Loucy (cell line): ENCODE data around the gene RAB6A.

Experiments used
- H2AFZ ChIP-seq: fragments of 200-600 bp; sonication (generic); 2 replicates; pipeline ENCODE4 v1.6.0; 2016; ENCODE audit warnings: antibody characterized with exemption, mild to moderate bottlenecking, low read length, moderate library complexity
- H3F3A ChIP-seq: fragments of 200-600 bp; 2 replicates; pipeline ENCODE4 v1.6.0; 2016; ENCODE audit warnings: antibody characterized with exemption, low read depth, mild to moderate bottlenecking
- H3K27me3 ChIP-seq: fragments of 200-600 bp; sonication (generic); 2 replicates; pipeline ENCODE4 v1.6.1; 2014; ENCODE audit warnings: low read length, mild to moderate bottlenecking; ENCODE audit not compliant: insufficient read depth, poor library complexity, severe bottlenecking
- H3K36me3 ChIP-seq: fragments of 200-600 bp; sonication (generic); 2 replicates; pipeline ENCODE4 v1.6.1; 2016; ENCODE audit warnings: low read length; ENCODE audit not compliant: insufficient read depth
- H3K4me1 ChIP-seq: fragments of 200-600 bp; sonication (generic); 2 replicates; pipeline ENCODE4 v1.5.1; 2014; ENCODE audit warnings: low read length, mild to moderate bottlenecking; ENCODE audit not compliant: insufficient read depth, poor library complexity, severe bottlenecking
- H3K4me2 ChIP-seq: fragments of 200-600 bp; sonication (generic); 2 replicates; pipeline ENCODE4 v1.6.0; 2014; ENCODE audit warnings: antibody characterized with exemption, low read length, low read depth, mild to moderate bottlenecking; ENCODE audit not compliant: poor library complexity, severe bottlenecking
- H3K4me3 ChIP-seq: fragments of 200-600 bp; sonication (generic); 2 replicates; pipeline ENCODE4 v1.5.1; 2014; ENCODE audit warnings: low read length, mild to moderate bottlenecking, mixed read lengths; ENCODE audit not compliant: poor library complexity, severe bottlenecking
- H3K79me2 ChIP-seq: fragments of 200-600 bp; sonication (generic); 2 replicates; pipeline ENCODE4 v1.6.1; 2014; ENCODE audit warnings: low read length; ENCODE audit not compliant: insufficient read depth
- H3K9ac ChIP-seq: fragments of 200-600 bp; sonication (generic); 2 replicates; pipeline ENCODE4 v1.6.0; 2014; ENCODE audit warnings: mild to moderate bottlenecking, low read depth, low read length, moderate library complexity; ENCODE audit not compliant: poor library complexity, severe bottlenecking
- H3K9me2 ChIP-seq: fragments of 200-600 bp; sonication (generic); replicated peaks from 2 replicates; pipeline ENCODE4 v1.6.1; 2016; ENCODE audit warnings: low read depth, low read length, mixed read lengths
- H3K9me3 ChIP-seq: fragments of 200-600 bp; sonication (generic); 2 replicates; pipeline ENCODE4 v1.6.1; 2014; ENCODE audit warnings: mild to moderate bottlenecking, antibody characterized with exemption, low read length, low read depth; ENCODE audit not compliant: insufficient read depth
- H4K20me1 ChIP-seq: fragments of 200-600 bp; sonication (generic); 2 replicates; pipeline ENCODE4 v1.6.0; 2014; ENCODE audit warnings: antibody characterized with exemption, low read length, mild to moderate bottlenecking; ENCODE audit not compliant: insufficient read depth, poor library complexity, severe bottlenecking
- EZH2phosphoT487 ChIP-seq: fragments of 200-600 bp; IDR thresholded peaks from 2 replicates; pipeline ENCODE4 v1.6.1; 2018; ENCODE audit warnings: antibody characterized with exemption, mild to moderate bottlenecking, moderate library complexity, borderline replicate concordance
- TF ChIP-seq, protein P1 (sequence below): fragments of 200-600 bp; sonication (generic); conservative IDR thresholded peaks from 2 replicates; pipeline ENCODE4 v1.5.1; 2014; ENCODE audit warnings: mild to moderate bottlenecking, antibody characterized with exemption, low read length

The RAB6A gene

DNA sequence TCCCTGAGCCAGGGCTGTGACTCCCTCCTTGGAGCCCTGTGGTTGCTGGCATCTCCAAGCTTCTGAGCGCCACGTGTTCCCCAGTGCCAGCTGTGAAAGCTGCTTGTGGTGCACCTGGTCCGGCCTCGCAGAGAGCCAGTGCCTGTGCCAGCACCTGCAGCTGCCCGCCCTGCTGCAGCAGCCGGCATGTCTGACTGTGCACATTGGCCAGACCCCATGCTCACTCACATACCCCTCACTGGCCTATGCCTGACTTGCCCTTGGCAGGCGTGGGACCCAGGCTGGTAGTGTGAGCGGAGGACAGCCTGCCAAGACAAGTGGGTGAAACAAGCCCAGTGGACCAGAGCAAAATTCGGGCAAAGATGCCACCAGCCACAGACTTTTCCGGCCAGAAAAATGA is 36.6 kb upstream of the RAB6A start:
- no peaks in the 10 kb centered on the region for H3K9me2 ChIP-seq
- TF ChIP-seq EZH2phosphoT487, result no peak
- TF ChIP-seq, protein P1, sequence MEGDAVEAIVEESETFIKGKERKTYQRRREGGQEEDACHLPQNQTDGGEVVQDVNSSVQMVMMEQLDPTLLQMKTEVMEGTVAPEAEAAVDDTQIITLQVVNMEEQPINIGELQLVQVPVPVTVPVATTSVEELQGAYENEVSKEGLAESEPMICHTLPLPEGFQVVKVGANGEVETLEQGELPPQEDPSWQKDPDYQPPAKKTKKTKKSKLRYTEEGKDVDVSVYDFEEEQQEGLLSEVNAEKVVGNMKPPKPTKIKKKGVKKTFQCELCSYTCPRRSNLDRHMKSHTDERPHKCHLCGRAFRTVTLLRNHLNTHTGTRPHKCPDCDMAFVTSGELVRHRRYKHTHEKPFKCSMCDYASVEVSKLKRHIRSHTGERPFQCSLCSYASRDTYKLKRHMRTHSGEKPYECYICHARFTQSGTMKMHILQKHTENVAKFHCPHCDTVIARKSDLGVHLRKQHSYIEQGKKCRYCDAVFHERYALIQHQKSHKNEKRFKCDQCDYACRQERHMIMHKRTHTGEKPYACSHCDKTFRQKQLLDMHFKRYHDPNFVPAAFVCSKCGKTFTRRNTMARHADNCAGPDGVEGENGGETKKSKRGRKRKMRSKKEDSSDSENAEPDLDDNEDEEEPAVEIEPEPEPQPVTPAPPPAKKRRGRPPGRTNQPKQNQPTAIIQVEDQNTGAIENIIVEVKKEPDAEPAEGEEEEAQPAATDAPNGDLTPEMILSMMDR, result no peak

DNA sequence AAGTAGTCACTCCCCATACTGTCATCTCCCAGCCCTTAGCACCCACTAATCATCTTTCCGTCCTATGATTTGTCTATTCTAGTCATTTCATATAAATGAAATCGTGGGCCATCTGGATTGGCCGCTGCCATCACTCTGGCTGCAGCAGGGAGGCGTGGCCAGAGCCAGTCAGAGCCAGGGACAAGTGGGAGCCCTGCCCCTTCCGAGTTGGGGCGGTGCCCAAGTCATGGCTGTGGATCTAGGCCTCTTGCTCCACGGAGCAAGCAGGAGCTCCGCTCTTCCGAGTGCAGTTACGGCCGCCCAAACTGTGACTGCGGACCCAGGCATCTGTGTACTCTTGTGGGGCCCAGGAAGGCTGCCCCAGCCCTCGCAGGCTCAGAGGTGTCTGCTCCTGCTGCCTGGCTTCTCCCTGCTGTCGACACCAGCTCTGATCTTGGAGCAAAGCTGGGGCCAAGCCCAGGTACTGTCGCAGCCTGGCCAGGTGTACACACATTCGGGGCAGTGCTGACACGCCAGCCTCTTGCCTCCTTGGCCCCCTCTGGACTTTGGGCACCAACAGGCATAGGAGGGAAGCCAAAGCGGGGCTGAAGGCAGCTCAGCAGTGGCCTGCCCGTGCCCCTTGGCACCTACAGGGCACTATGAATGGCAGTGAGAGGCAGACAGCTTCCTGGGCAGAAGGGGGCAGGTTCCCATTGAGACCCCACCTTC is 35.2 kb upstream of the RAB6A start:
- Histone ChIP-seq H3K4me1 (peaks cover 13% of the 10 kb centered on the region), H3K4me3 (no peak overlapping the region), H2AFZ (no peak overlapping the region), H3K79me2 (peaks cover 14% of the 10 kb centered on the region), H3K27me3 (no peaks in the 10 kb centered on the region), H3K36me3 (no peaks in the 10 kb centered on the region), H3K4me2 (no peak overlapping the region), H4K20me1 (no peaks in the 10 kb centered on the region), H3F3A (no peaks in the 10 kb centered on the region), H3K9ac (no peak overlapping the region), H3K9me3 (no peaks in the 10 kb centered on the region), H3K9me2 (no peaks in the 10 kb centered on the region)
- TF ChIP-seq, protein P1, result no peak
- no peak for TF ChIP-seq EZH2phosphoT487

More for the DNA sequence above, 36.6 kb upstream of the RAB6A start:
- Histone ChIP-seq H3K79me2 (peaks cover 6% of the 10 kb centered on the region; the same call in 1 of the 2 replicates), H2AFZ (no peak overlapping the region), H3K36me3 (no peaks in the 10 kb centered on the region), H3K4me3 (no peak overlapping the region), H3K9me3 (no peaks in the 10 kb centered on the region), H3K4me2 (no peak overlapping the region), H3K4me1 (peaks cover 4% of the 10 kb centered on the region), H3K9ac (no peak overlapping the region), H3F3A (no peaks in the 10 kb centered on the region), H3K27me3 (no peaks in the 10 kb centered on the region), H4K20me1 (no peaks in the 10 kb centered on the region)

DNA sequence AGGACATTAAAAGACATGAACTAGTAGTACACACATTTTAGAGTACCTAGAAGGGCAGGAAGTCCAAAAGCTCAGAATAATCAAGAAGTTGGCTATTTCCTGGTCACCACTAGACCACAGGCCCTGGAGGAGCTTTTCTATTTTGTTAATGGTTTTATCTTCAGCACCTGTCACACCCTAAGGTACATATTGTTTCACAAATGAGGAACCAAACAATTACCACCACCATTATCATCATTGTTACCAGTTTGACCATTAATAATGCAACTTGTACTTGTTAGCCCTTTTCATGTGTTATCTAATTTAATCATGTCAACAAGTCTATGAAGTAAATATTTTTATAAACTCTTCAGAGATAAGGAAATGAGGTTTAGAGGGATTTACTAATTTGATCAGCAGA is 31.7 kb upstream of the RAB6A start:
- TF ChIP-seq, protein P1, result no peak
- TF ChIP-seq EZH2phosphoT487, result no peak
- Histone ChIP-seq H3K36me3 (no peaks in the 10 kb centered on the region), H2AFZ (no peak overlapping the region), H3K4me1 (peaks cover 23% of the 10 kb centered on the region), H3K4me3 (no peak overlapping the region), H3K27me3 (no peaks in the 10 kb centered on the region), H3F3A (no peaks in the 10 kb centered on the region), H3K9ac (no peak overlapping the region), H3K9me3 (no peaks in the 10 kb centered on the region), H3K4me2 (peak overlapping the region; percentile 39), H3K9me2 (no peaks in the 10 kb centered on the region), H4K20me1 (no peaks in the 10 kb centered on the region), H3K79me2 (peaks cover 35% of the 10 kb centered on the region)
